WTC11 (cell line): ENCODE results near the gene ZNF236.

Source experiments
- CREB1 ChIP-seq: sonication (generic); formaldehyde crosslinking; IDR thresholded peaks from 2 replicates; pipeline ENCODE4 v1.8.0; 2023; ENCODE audit warnings: mild to moderate bottlenecking, missing genetic modification reagents
- EMX1 ChIP-seq: fragments of 250-450 bp; sonication (Bioruptor Pico); IDR thresholded peaks from 2 replicates; pipeline ENCODE4 v1.8.0; 2021; ENCODE audit warnings: mild to moderate bottlenecking
- NFE2L1 ChIP-seq: sonication (generic); formaldehyde crosslinking; IDR thresholded peaks from 2 replicates; pipeline ENCODE4 v1.8.1; 2023; ENCODE audit warnings: missing genetic modification reagents
- TF ChIP-seq, protein P1 (sequence below): sonication (generic); formaldehyde crosslinking; IDR thresholded peaks from 2 replicates; pipeline ENCODE4 v1.8.1; 2022; ENCODE audit warnings: mild to moderate bottlenecking, moderate library complexity, missing genetic modification reagents
- TF ChIP-seq, protein P2 (sequence below): sonication (generic); formaldehyde crosslinking; IDR thresholded peaks from 2 replicates; pipeline ENCODE4 v1.8.1; 2022; ENCODE audit warnings: low read depth, missing genetic modification reagents, borderline replicate concordance
- TF ChIP-seq, protein P3 (sequence below): sonication (generic); formaldehyde crosslinking; IDR thresholded peaks from 2 replicates; pipeline ENCODE4 v1.8.0; 2022; ENCODE audit warnings: mild to moderate bottlenecking, missing genetic modification reagents
- TF ChIP-seq, protein P4 (sequence below): sonication (generic); formaldehyde crosslinking; IDR thresholded peaks from 2 replicates; pipeline ENCODE4 v1.8.0; 2023; ENCODE audit warnings: missing genetic modification reagents, mild to moderate bottlenecking, borderline replicate concordance
- TF ChIP-seq, protein P5 (sequence below): sonication (generic); formaldehyde crosslinking; IDR thresholded peaks from 2 replicates; pipeline ENCODE4 v1.8.1; 2022; ENCODE audit warnings: low read depth, mild to moderate bottlenecking, moderate library complexity, missing genetic modification reagents, borderline replicate concordance

DNA sequence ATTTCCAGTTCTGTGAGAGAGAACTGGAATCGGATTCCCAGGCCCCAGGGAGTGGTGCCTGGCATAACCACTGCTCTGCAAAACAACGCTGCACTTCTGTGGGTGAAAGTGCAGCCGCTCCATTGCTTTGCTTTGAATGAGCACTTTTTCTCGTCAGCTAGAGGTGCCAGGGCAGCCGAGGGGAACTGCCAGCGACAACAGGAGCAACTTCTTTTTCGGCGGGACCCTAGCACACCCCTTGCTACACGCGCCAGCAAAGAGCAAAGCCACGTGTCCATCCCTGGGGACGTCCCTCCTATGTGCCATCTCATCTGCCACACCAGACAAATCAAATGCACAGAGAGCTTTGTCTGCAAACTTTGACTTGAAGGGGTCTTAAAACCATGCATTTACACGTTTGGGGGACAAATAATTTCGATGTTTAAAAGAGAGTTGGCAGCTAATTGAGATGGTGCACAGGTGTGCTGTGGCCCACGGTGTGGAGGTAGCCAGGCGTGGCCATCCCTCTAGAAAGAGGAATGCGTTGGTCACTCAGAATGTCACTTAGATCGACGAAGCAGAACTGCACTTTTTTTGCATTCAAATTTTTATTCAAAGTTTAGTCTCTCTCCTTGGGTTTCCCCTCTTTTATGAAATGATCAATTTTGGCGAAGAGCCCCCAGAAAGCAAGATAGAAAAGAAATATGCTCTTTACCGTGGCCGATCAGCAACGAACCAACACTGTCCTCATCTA, 158.5 kb downstream of the ZNF236 start:
- TF ChIP-seq, protein P1, sequence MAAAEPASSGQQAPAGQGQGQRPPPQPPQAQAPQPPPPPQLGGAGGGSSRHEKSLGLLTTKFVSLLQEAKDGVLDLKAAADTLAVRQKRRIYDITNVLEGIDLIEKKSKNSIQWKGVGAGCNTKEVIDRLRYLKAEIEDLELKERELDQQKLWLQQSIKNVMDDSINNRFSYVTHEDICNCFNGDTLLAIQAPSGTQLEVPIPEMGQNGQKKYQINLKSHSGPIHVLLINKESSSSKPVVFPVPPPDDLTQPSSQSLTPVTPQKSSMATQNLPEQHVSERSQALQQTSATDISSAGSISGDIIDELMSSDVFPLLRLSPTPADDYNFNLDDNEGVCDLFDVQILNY (CRISPR knock-in tag): no peak
- TF ChIP-seq CREB1 (CRISPR knock-in tag) (no peak), NFE2L1 (CRISPR knock-in tag) (no peak), EMX1 (no peak)
- TF ChIP-seq, protein P2, sequence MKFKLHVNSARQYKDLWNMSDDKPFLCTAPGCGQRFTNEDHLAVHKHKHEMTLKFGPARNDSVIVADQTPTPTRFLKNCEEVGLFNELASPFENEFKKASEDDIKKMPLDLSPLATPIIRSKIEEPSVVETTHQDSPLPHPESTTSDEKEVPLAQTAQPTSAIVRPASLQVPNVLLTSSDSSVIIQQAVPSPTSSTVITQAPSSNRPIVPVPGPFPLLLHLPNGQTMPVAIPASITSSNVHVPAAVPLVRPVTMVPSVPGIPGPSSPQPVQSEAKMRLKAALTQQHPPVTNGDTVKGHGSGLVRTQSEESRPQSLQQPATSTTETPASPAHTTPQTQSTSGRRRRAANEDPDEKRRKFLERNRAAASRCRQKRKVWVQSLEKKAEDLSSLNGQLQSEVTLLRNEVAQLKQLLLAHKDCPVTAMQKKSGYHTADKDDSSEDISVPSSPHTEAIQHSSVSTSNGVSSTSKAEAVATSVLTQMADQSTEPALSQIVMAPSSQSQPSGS: no peak
- TF ChIP-seq, protein P3, sequence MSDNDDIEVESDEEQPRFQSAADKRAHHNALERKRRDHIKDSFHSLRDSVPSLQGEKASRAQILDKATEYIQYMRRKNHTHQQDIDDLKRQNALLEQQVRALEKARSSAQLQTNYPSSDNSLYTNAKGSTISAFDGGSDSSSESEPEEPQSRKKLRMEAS (CRISPR knock-in tag): no peak
- TF ChIP-seq, protein P4, sequence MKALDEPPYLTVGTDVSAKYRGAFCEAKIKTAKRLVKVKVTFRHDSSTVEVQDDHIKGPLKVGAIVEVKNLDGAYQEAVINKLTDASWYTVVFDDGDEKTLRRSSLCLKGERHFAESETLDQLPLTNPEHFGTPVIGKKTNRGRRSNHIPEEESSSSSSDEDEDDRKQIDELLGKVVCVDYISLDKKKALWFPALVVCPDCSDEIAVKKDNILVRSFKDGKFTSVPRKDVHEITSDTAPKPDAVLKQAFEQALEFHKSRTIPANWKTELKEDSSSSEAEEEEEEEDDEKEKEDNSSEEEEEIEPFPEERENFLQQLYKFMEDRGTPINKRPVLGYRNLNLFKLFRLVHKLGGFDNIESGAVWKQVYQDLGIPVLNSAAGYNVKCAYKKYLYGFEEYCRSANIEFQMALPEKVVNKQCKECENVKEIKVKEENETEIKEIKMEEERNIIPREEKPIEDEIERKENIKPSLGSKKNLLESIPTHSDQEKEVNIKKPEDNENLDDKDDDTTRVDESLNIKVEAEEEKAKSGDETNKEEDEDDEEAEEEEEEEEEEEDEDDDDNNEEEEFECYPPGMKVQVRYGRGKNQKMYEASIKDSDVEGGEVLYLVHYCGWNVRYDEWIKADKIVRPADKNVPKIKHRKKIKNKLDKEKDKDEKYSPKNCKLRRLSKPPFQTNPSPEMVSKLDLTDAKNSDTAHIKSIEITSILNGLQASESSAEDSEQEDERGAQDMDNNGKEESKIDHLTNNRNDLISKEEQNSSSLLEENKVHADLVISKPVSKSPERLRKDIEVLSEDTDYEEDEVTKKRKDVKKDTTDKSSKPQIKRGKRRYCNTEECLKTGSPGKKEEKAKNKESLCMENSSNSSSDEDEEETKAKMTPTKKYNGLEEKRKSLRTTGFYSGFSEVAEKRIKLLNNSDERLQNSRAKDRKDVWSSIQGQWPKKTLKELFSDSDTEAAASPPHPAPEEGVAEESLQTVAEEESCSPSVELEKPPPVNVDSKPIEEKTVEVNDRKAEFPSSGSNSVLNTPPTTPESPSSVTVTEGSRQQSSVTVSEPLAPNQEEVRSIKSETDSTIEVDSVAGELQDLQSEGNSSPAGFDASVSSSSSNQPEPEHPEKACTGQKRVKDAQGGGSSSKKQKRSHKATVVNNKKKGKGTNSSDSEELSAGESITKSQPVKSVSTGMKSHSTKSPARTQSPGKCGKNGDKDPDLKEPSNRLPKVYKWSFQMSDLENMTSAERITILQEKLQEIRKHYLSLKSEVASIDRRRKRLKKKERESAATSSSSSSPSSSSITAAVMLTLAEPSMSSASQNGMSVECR: no peak
- TF ChIP-seq, protein P5, sequence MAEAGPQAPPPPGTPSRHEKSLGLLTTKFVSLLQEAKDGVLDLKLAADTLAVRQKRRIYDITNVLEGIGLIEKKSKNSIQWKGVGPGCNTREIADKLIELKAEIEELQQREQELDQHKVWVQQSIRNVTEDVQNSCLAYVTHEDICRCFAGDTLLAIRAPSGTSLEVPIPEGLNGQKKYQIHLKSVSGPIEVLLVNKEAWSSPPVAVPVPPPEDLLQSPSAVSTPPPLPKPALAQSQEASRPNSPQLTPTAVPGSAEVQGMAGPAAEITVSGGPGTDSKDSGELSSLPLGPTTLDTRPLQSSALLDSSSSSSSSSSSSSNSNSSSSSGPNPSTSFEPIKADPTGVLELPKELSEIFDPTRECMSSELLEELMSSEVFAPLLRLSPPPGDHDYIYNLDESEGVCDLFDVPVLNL (CRISPR knock-in tag): no peak
